SH-SY5Y (cell line): Measurements from ENCODE around the gene RERE.

ENCODE experiments used
- GATA2 ChIP-seq: IDR thresholded peaks from 2 replicates; pipeline ENCODE4 v1.6.1; 2011; ENCODE audit warnings: mild to moderate bottlenecking, low read depth, low read length
- GATA3 ChIP-seq: IDR thresholded peaks from 2 replicates; pipeline ENCODE4 v1.6.1; 2011; ENCODE audit warnings: low read depth, mild to moderate bottlenecking, low read length, moderate library complexity

The RERE gene

DNA sequence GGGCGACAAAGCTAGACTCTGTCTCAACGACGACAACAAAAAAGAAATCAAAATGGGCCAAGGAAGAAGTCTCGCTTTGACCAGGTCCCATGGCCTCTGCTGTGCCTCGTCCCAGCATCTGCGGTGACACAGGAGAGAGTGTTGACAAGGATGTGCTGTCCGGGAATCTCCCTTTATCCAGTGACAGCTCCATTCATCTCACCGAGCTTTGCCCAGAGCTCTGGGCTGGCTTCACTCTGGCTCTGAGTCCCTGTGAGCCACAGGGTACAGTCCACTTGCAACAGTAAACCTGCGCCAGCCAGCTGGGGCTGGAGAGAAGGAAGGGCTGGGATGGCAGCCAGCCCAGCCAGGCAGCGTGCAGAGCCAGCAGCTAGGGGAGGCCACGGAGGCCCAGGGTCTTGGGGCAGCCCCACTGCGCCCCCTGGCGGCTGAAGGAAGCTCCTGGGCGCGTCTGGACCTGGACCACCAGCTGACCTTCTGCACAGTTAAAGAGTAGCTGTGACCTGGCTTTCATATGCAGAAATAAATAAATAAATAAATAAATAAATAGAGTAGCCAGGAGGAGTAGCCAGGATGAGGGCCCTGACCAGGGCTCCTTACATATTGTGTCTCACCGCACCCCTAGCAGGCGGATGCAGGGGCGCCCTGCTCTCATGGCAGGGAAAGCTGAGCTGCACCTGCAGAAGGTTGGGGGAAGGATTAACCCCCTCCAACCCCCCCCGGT lies 31.4 kb upstream of the RERE start:
- no peak for TF ChIP-seq GATA2
- no peak for TF ChIP-seq GATA3

DNA sequence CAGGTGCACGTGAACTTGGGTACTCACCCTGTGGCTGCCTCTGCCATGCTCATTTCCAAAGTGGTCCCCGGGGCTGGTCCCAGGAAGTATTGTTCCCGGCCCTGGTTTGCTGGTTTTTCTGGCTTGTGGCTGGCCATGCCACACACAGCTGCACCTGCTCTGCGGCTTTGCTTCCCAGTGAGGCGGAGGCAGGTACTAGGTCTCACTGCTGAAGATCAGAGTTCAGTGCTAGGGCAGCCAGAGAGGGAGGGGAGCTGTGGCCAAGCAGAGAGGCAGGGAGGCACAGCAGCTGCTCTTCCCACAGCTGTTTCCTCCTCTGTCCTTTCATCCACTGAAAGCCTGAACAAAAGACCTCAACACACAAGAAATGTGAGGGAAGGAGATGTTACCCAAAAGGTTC lies 30.6 kb upstream of the RERE start:
- no peak for TF ChIP-seq GATA2
- no peak for TF ChIP-seq GATA3

DNA sequence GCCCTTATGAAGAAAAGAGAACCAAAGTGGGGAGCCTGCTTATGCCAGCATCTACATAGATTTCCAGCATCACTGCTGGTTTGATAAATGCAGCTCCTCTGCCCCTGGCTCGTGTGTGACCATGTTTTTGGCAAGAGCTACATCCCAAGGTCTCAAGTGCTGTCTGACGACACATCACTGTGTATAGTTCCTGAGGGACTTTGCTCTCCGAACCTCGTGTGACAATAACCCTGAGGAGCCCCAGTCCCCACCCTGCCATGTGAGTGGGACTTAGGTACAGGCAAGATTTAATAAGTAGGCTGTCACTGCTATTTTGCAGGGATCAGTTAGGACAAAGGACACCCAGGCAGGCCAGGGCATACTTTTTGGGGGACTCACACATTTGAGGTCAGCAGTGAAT lies 28.8 kb upstream of the RERE start:
- TF ChIP-seq GATA3: no peak
- TF ChIP-seq GATA2: no peak

GRCh38 chr1:8845104-8846097 lies 28.0 kb upstream of the RERE start:
- TF ChIP-seq GATA3 (no peak), GATA2 (peak; percentile 48; the same call in 1 of the 2 replicates)

DNA sequence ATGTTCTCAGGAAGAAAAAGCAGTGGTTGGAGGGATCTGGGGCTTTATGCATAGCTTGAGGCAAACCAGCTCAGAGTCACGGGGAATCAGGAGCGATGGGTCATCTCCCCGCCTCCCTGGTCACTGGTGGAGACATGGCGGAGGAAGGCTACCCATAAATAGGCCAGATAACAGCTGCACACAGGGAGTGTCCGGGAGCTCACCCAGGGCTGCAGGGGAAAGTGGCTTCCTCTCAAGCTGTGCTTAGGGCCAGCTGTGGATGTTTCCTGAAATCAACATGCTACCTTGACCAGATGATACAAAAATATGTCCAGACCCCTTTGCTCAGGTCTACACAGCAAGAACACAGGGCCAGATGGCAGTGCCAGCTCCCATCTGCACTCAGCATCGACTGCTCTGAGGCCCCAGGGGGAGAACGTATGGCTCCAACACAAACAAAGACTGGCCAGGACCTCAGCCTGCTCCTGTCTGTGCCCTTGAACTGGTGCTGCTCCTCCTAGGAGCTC lies 27.1 kb upstream of the RERE start:
- TF ChIP-seq GATA3 (no peak), GATA2 (peak; percentile 26; the same call in 1 of the 2 replicates)

- TF ChIP-seq GATA2: no peak
Observed at GRCh38 chr1:8841395-8841794, 24.0 kb upstream of the RERE start.

DNA sequence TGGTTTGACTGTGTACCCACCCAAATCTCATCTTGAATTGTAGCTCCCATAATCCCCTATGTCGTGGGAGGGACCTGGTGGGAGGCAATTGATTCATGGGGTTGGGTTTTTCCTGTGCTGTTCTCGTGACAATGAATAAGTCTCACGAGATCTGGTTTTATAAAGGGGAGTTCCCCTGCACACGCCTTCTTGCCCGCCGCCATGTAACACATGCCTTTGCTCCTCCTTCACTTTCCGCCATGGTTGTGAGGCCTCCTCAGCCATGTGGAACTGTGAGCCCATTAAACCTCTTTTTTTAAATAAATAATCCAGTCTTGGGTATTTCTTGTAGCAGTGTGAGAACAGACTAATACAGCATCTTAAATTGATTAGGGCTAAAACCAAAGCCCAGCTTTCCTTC lies 22.6 kb upstream of the RERE start:
- TF ChIP-seq GATA2: no peak
- no peak for TF ChIP-seq GATA3

DNA sequence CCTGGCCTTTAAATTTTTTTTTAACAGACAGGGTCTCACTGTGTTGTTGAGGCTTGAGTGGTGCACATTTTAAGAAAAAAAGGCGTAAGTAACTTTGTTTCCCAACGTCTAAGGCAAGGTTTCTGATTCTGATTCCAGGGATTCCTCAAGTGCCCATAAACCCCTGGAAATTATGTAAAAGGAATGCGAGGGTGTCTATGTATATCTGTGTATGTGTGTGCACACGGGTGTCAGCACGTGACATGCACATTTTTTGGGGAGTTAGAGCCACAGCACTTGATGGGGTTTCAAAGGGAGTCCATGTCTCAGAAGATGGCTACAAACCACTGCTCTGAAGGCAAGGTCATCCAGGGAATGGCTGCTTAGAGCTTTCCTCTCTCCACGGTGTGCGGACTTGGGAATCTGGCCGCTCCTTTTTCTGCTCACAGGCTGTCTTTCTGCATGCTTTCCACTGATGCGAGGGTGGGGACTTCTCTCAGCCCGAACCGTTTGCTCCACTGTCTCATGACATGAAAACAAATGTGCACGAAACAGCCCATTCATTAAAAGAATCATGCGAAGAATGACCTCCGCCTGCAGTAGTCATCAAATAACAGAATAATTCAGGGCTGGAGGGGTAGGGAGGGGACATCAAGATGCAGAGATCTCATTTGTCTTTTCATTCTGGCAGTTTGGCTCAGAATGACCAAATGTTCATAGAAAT lies 18.7 kb upstream of the RERE start:
- no peak for TF ChIP-seq GATA2
- no peak for TF ChIP-seq GATA3

- no peak for TF ChIP-seq GATA3
- no peak for TF ChIP-seq GATA2
Observed at GRCh38 chr1:8831340-8831739, 13.9 kb upstream of the RERE start.

GRCh38 chr1:8825985-8826481 lies 8.6 kb upstream of the RERE start:
- TF ChIP-seq GATA3: no peak

DNA sequence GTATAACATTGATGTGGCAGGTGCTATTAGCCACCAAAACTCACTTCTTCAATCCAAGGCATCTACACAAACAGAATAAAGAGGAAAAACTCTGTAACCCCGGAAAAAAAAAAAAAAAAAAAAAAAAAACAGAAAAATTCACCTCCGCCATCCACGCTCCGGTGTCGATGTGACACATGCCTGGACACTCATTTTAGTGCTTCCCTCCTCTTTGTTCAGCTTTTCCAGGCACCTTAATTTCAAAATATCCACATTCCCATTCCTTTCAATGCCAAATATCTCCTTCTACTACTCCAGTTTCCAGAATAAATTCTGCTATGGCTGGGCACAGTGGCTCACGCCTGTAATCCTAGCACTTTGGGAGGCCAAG lies 5.8 kb upstream of the RERE start:
- no peak for TF ChIP-seq GATA3
- no peak for TF ChIP-seq GATA2

GRCh38 chr1:8822373-8823294 lies 5.2 kb upstream of the RERE start:
- TF ChIP-seq GATA2 (no peak), GATA3 (no peak)

- no peak for TF ChIP-seq GATA3
- TF ChIP-seq GATA2: no peak
Observed at GRCh38 chr1:8821084-8821483, 3.6 kb upstream of the RERE start.

GRCh38 chr1:8818325-8818775 lies 910 bp upstream of the RERE start:
- TF ChIP-seq GATA2: no peak
- no peak for TF ChIP-seq GATA3
